Ovary (tissue), 3 donors: ENCODE results near the gene MYBPC3.

ENCODE experiments used
- CTCF ChIP-seq, 3 donors: fragments of 450-650 bp in 2 of 3; fragments of 200-600 bp in 1 of 3; IDR thresholded peaks; one replicate each; pipeline versions ENCODE4 v1.5.1 to v1.8.0; 2016 to 2022; ENCODE audit warnings: antibody characterized with exemption in 3 of 3, mild to moderate bottlenecking in 1 of 3
- EP300 ChIP-seq: sonication (generic); formaldehyde crosslinking; IDR thresholded peaks from one replicate; pipeline ENCODE4 v1.6.1; 2017; ENCODE audit warnings: antibody characterized with exemption
- POLR2A ChIP-seq: fragments of 450-650 bp; IDR thresholded peaks from one replicate; pipeline ENCODE4 v1.6.1; 2017; ENCODE audit warnings: antibody characterized with exemption, mild to moderate bottlenecking, moderate library complexity
- donor health status: DM: no; HTN: no; CAD: no.

- TF ChIP-seq CTCF (IDR thresholded peaks at IDR 0.05) (no peak), EP300 (no peak), POLR2A (no peak)
Measured at GRCh38 chr11:47366020-47366490, 13.6 kb upstream of the MYBPC3 start.
